Choroid plexus epithelial cell (primary cell): ENCODE measurements around the gene CDH4.

Source experiments
- DNase-seq: peaks from one replicate; pipeline ENCODE4 v3.0.0-alpha.2; 2010; ENCODE audit warnings: low read depth
- H3K4me3 ChIP-seq: 2 replicates; pipeline ENCODE4 v1.5.1; 2011; ENCODE audit warnings: low read depth, mild to moderate bottlenecking, control low read depth, low read length, moderate library complexity
- CTCF ChIP-seq: conservative IDR thresholded peaks from 2 replicates; pipeline ENCODE4 v1.5.1; 2011; ENCODE audit warnings: low read depth, mild to moderate bottlenecking, control low read depth, inconsistent platforms, low read length, moderate library complexity

The CDH4 gene

GRCh38 chr20:61251529-61252393 is at the start of gene CDH4:
CDH4 (plus strand) TSS chr20:61252261.
- peak; percentile 21 for DNase-seq
- H3K4me3 ChIP-seq, result peak within 1 kb of the TSS; percentile 55
- TF ChIP-seq CTCF, result no peak

DNA sequence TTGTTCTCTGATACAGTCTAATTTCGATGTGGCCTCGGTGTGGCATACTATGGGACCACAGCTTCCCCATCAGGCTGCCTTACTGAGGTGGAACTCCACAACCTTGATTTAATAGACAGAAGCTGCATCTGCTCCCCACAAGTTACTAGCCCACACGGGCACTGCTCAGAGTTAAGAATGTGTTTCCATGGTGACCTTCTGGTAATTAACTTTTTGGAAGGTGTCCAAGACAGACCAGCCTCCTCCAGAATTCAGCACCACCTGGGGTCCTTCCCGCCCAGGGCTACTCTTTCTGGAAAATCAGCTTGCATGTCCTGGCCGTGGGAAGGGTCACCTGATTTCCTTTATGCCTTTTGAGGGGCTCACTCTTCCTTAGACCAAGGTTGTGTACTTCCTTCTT is 48.7 kb upstream of the CDH4 start:
- no peak for TF ChIP-seq CTCF
- no peak for DNase-seq
- no peak overlapping the region for H3K4me3 ChIP-seq

DNA sequence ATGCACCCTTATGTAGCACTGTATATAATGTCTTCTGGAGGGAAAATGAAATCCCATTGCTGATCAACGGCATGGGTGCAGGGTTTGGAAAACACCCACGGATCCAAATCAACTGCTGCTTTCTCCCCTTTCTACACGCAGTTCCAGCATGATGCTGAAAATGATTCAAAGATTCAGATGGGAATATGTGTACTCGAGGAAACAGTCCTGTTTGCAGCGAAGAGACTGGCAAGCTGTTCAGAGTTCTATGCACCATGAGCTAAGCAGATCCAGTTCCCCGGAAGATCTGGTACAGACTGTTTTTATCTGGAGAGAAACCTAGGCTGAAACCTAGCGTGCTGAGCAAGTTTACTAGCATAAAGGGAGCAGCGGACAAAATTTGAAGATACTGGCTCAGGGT is 47.9 kb upstream of the CDH4 start:
- no peak overlapping the region for H3K4me3 ChIP-seq
- DNase-seq, result no peak
- no peak for TF ChIP-seq CTCF

DNA sequence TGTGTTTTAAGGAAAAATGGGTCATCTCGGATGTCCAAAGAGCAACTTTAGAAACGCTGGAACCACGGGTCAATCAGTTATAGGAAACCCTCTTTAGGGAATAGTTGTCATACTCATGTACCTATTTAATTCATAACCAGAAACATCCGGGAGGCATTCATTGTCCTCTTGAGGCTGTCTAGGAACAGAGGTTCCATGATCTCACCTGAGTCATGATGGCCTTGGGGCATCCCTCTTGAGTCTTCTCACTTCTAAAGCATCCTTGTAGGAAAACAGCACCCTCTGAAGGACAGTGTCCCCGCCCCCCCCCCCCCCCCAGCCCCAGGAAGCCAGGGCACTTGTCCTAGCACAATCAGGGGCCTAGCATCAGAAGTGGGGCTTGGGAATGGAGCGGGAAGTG is 46.3 kb upstream of the CDH4 start:
- TF ChIP-seq CTCF, result no peak
- H3K4me3 ChIP-seq, result no peak overlapping the region
- DNase-seq, result no peak

- TF ChIP-seq CTCF, result no peak
- H3K4me3 ChIP-seq, result no peak overlapping the region
These were observed 41.2 kb upstream of the CDH4 start for GRCh38 chr20:61210862-61211261.

GRCh38 chr20:61217848-61218247 is 34.2 kb upstream of the CDH4 start:
- DNase-seq, result no peak
- TF ChIP-seq CTCF, result no peak
- H3K4me3 ChIP-seq, result no peak overlapping the region

More at GRCh38 chr20:61210862-61211261, 41.2 kb upstream of the CDH4 start:
- DNase-seq, result no peak

DNA sequence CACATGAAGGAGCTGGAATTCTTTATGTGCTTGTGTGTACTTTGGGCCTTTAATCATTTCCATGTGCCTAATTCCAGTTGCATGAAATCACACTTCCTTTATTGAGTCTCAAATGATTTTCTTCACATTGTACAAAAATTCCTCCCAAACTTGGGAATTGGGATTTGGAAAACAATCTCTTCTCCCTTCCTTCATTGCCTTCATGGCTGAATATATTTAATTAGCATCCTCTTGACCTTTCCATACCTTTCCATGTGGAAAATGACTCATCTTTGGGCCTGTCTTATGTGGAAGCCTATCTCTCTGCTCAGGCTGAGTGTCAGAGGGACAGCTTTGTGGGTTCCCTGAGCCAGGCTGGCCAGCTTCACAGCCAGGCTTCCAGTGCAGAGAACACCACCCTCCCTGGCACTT is 33.0 kb upstream of the CDH4 start:
- no peak overlapping the region for H3K4me3 ChIP-seq
- peak; percentile 11 for DNase-seq
- no peak for TF ChIP-seq CTCF
